Endothelial cell of umbilical vein (primary cell): ENCODE data around the gene CHST8.

Experiments used
- CTCF ChIP-seq, 2 donors: IDR thresholded peaks; 1 replicate in 1 of 2; 2 replicates in 1 of 2; pipeline ENCODE4 v1.5.1; 2011; ENCODE audit warnings: low read length in 2 of 2, mild to moderate bottlenecking in 2 of 2, moderate library complexity in 2 of 2, control low read depth in 1 of 2, inconsistent platforms in 1 of 2, low read depth in 1 of 2; ENCODE audit not compliant: insufficient read depth in 1 of 2; ENCODE audit errors: extremely low read depth in 1 of 2
- EZH2 ChIP-seq: IDR thresholded peaks from 2 replicates; pipeline ENCODE4 v1.6.1; 2012; ENCODE audit warnings: borderline replicate concordance, low read depth, mild to moderate bottlenecking, moderate library complexity, low read length, inconsistent platforms; ENCODE audit not compliant: severe bottlenecking
- FOS ChIP-seq: IDR thresholded peaks from 2 replicates; pipeline ENCODE4 v1.6.1; 2011; ENCODE audit warnings: mild to moderate bottlenecking, low read length, moderate library complexity, borderline replicate concordance; ENCODE audit not compliant: insufficient read depth
- GATA2 ChIP-seq: IDR thresholded peaks from 2 replicates; pipeline ENCODE4 v1.7.0; 2011; ENCODE audit warnings: low read depth, mild to moderate bottlenecking, moderate library complexity, mixed read lengths, low read length; ENCODE audit not compliant: insufficient read length, insufficient read depth
- JUN ChIP-seq: IDR thresholded peaks from 2 replicates; pipeline ENCODE4 v1.6.1; 2011; ENCODE audit warnings: borderline replicate concordance, low read depth; ENCODE audit not compliant: insufficient read length, insufficient read depth
- MAX ChIP-seq: IDR thresholded peaks from 2 replicates; pipeline ENCODE4 v1.6.1; 2011; ENCODE audit not compliant: insufficient read depth, insufficient read length
- MYC ChIP-seq: IDR thresholded peaks from one replicate; pipeline ENCODE4 v1.6.1; 2011; ENCODE audit warnings: mild to moderate bottlenecking, low read depth, low read length
- POLR2A ChIP-seq: IDR thresholded peaks from 2 replicates; pipeline ENCODE4 v1.6.1; 2012; ENCODE audit warnings: low read depth, mild to moderate bottlenecking, control low read depth, low read length
- POLR2AphosphoS5 ChIP-seq: IDR thresholded peaks from 2 replicates; pipeline ENCODE4 v1.6.1; 2012; ENCODE audit warnings: low read depth, mild to moderate bottlenecking, control low read depth, low read length, moderate library complexity; ENCODE audit not compliant: insufficient read depth

- TF ChIP-seq EZH2 (no peak), CTCF (IDR thresholded peaks at IDR 0.05; ENCODE audit: extremely low read depth in 1 of 2, insufficient read depth in 1 of 2, low read depth in 1 of 2, low read length in 2 of 2) (no peak), POLR2AphosphoS5 (no peak), MYC (no peak), POLR2A (no peak), MAX (no peak), JUN (no peak), FOS (no peak), GATA2 (no peak)
Observed at GRCh38 chr19:33720691-33721682, 99.2 kb downstream of the CHST8 start.
